Left ventricle myocardium inferior (tissue), 1 donor: ENCODE measurements around the gene XRCC6. TPM values are rescaled to one million over a fixed set of nuclear protein-coding genes. Genes with fewer than 3 reads are reported as not detected.

Source experiments
- DNase-seq: peaks from one replicate; pipeline ENCODE4 v3.0.0-alpha.2; 2020
- H3K27ac ChIP-seq: fragments of 200-600 bp; replicated peaks from 2 replicates; pipeline ENCODE4 v1.8.0; 2021
- H3K27me3 ChIP-seq: fragments of 200-600 bp; 2 replicates; pipeline ENCODE4 v1.8.0; 2021; ENCODE audit warnings: low read depth
- H3K36me3 ChIP-seq: fragments of 200-600 bp; 2 replicates; pipeline ENCODE4 v1.8.0; 2021
- H3K4me1 ChIP-seq: fragments of 200-600 bp; 2 replicates; pipeline ENCODE4 v1.8.0; 2021
- H3K4me3 ChIP-seq: fragments of 200-600 bp; 2 replicates; pipeline ENCODE4 v1.8.0; 2021; ENCODE audit warnings: mild to moderate bottlenecking, moderate library complexity
- H3K9me3 ChIP-seq: fragments of 200-600 bp; replicated peaks from 2 replicates; pipeline ENCODE4 v1.8.0; 2021
- CTCF ChIP-seq: fragments of 200-600 bp; IDR thresholded peaks from 2 replicates; pipeline ENCODE4 v1.8.0; 2021; ENCODE audit warnings: antibody characterized with exemption, mild to moderate bottlenecking, borderline replicate concordance
- intact Hi-C: fragments of 100-400 bp; cut with micrococcal nuclease; formaldehyde crosslinking; loops from one replicate; pipeline ENCODE4 v1.11.0; 2022
- total RNA-seq: library from RNA; stranded (reverse); fragmentation: NEBNext Ultra II Directional; extraction: Animal tissue kit (Norgen Biotek cat#: 25700); gene quantifications from one replicate; pipeline ENCODE4 v1.2.1, GENCODE V29; 2021
- donor health status: DM: no; HTN: yes; CAD: no; lungs with severe emphysema.

Gene XRCC6
- total RNA-seq, 1 donor from 2014 or later = 155 TPM

GRCh38 chr22:41600976-41601375 lies 20.1 kb upstream of the XRCC6 start:
- H3K36me3 ChIP-seq = peaks cover 50% of the 10 kb centered on the region
- H3K9me3 ChIP-seq = no peaks in the 10 kb centered on the region
- H3K27me3 ChIP-seq = no peaks in the 10 kb centered on the region
- intact Hi-C loops = no loop called here
- TF ChIP-seq CTCF = no peak
- no peak overlapping the region for H3K27ac ChIP-seq
- no peak overlapping the region for H3K4me3 ChIP-seq
- H3K4me1 ChIP-seq = peaks cover 12% of the 10 kb centered on the region
- DNase-seq = no peak

GRCh38 chr22:41603873-41604332 lies 17.2 kb upstream of the XRCC6 start:
- intact Hi-C loops = no loop called here

DNA sequence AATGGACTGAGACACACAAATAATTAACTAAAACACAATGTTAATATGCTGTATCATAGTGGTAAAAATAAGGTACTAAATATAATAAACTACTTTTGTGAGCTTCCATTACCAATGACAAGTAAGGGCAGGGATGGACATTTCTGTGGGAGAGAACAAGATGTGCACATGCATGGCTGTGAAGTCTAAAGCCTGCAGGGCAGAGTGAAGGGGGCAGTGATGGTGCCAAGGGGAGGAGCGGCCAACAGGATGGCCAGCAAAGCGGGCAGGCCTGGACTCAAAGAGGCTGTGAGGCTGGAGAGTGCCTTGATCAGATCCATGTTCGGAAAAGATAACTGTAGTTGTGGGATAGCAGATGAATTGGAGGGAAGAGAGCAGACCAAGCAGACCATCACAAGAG lies 12.7 kb upstream of the XRCC6 start:
- peaks cover 12% of the 10 kb centered on the region for H3K4me1 ChIP-seq
- no peaks in the 10 kb centered on the region for H3K9me3 ChIP-seq
- H3K36me3 ChIP-seq = peaks cover 31% of the 10 kb centered on the region
- intact Hi-C loops = no loop called here
- peak overlapping the region; percentile 41 for H3K27ac ChIP-seq
- H3K4me3 ChIP-seq = no peak overlapping the region
- TF ChIP-seq CTCF = no peak
- DNase-seq = no peak
- no peaks in the 10 kb centered on the region for H3K27me3 ChIP-seq

More at GRCh38 chr22:41603873-41604332, 17.2 kb upstream of the XRCC6 start:
- peaks cover 66% of the 10 kb centered on the region for H3K36me3 ChIP-seq
- no peak for TF ChIP-seq CTCF
- DNase-seq = no peak
- H3K27me3 ChIP-seq = no peaks in the 10 kb centered on the region
- peaks cover 11% of the 10 kb centered on the region for H3K4me1 ChIP-seq
- H3K27ac ChIP-seq = no peak overlapping the region
- H3K4me3 ChIP-seq = no peak overlapping the region
- no peaks in the 10 kb centered on the region for H3K9me3 ChIP-seq

DNA sequence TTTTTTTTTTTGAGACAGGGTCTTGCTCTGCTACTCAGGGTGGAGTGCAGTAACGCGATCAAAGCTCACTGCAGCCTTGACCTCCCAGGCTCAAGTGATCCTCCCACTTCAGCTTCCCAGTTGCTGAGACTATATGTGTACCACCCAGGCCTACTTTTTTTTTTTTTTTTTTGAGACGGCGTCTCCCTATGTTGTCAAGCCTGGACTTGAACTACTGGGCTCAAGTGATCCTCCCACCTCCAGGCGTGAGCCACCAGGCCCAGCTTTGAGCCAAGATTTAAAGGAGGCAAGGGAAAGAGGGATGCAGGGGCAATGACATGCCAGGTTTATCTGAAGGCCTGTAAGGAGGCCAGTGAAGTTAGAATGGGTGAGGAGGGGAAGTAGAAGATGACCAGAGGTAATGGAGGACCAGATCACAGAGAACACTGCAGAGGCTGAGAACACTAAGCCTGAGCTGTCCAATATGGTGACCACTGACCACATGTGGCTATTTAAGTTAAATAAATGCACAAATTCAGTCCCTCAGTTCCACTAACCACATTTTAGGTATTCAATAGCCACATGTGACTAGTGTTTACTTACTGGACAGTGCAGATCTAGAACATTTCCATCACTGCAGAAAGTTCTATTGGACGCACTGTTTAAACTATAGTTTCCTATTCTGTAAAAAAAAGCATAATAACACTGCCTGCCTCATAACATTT lies 8.3 kb upstream of the XRCC6 start:
- Histone ChIP-seq H3K27me3 (no peaks in the 10 kb centered on the region), H3K9me3 (no peaks in the 10 kb centered on the region), H3K4me1 (peaks cover 12% of the 10 kb centered on the region), H3K4me3 (no peak overlapping the region), H3K27ac (no peak overlapping the region), H3K36me3 (no peaks in the 10 kb centered on the region)
- intact Hi-C loops = no loop called here
- no peak for DNase-seq
- TF ChIP-seq CTCF = no peak

- intact Hi-C loops = no loop called here
- TF ChIP-seq CTCF = no peak
- no peak for DNase-seq
- no peaks in the 10 kb centered on the region for H3K9me3 ChIP-seq
- no peaks in the 10 kb centered on the region for H3K36me3 ChIP-seq
- no peaks in the 10 kb centered on the region for H3K27me3 ChIP-seq
- peaks cover 5% of the 10 kb centered on the region for H3K4me1 ChIP-seq
- H3K27ac ChIP-seq = no peak overlapping the region
- H3K4me3 ChIP-seq = no peak overlapping the region
Measured at GRCh38 chr22:41613456-41613855, 7.6 kb upstream of the XRCC6 start.
